ENCODE results near the gene TSSK6.

The TSSK6 gene

GRCh38 chr19:19514215-19514657 lies 1.1 kb downstream of the TSSK6 start:
- Histone ChIP-seq H3K27me3 (no peaks in the 10 kb centered on the region), H3K9me3 (replicated peaks in 1 of 11) (no peaks in the 10 kb centered on the region), H3K4me2 (no peak overlapping the region), H3K36me3 (peaks cover 3 to 39% (median 15%) of the 10 kb centered on the region in 11 experiments; a peak in 20 of 22 replicates), H3K4me3 (no peak overlapping the region), H3K27ac (no peak overlapping the region), H4K20me1 (peaks cover 3 to 31% (median 11%) of the 10 kb centered on the region in 11 experiments; a peak in 16 of 22 replicates), H3K4me1 (peaks cover 25 to 35% (median 28%) of the 10 kb centered on the region in 10 experiments), H3K9ac (no peak overlapping the region)
- TF ChIP-seq Cebpa-rat (IDR thresholded peaks at IDR 0.05) = no peak

GRCh38 chr19:19513682-19514081 lies 1.7 kb downstream of the TSSK6 start:
- Histone ChIP-seq H4K20me1 (peaks cover 0 to 31% (median 5%) of the 10 kb centered on the region in 11 experiments; a peak in 10 of 22 replicates), H3K27ac (no peak overlapping the region), H3K27me3 (no peaks in the 10 kb centered on the region), H3K9ac (no peak overlapping the region), H3K4me1 (peaks cover 23 to 36% (median 28%) of the 10 kb centered on the region in 10 experiments), H3K36me3 (peaks cover 2 to 39% (median 11%) of the 10 kb centered on the region in 11 experiments; a peak in 16 of 22 replicates), H3K4me3 (no peak overlapping the region), H3K9me3 (replicated peaks in 1 of 11) (no peaks in the 10 kb centered on the region), H3K4me2 (no peak overlapping the region)
- no peak for TF ChIP-seq Cebpa-rat (IDR thresholded peaks at IDR 0.05)

- no peak overlapping the region for H3K4me2 ChIP-seq
- no peaks in the 10 kb centered on the region for H3K9me3 ChIP-seq (replicated peaks in 1 of 11)
- H3K9ac ChIP-seq = no peak overlapping the region
- no peaks in the 10 kb centered on the region for H3K27me3 ChIP-seq
- no peak for TF ChIP-seq Cebpa-rat (IDR thresholded peaks at IDR 0.05)
- H3K4me3 ChIP-seq = no peak overlapping the region
- peaks cover 3 to 20% (median 9%) of the 10 kb centered on the region in 10 experiments for H3K4me1 ChIP-seq
- peaks cover 29 to 60% (median 37%) of the 10 kb centered on the region in 11 experiments for H3K36me3 ChIP-seq
- peaks cover 0 to 59% (median 25%) of the 10 kb centered on the region in 11 experiments; a peak in 15 of 22 replicates for H4K20me1 ChIP-seq
- H3K27ac ChIP-seq = no peak overlapping the region
Observed at GRCh38 chr19:19510432-19510831, 4.9 kb downstream of the TSSK6 start.

GRCh38 chr19:19508217-19508616 lies 7.1 kb downstream of the TSSK6 start:
- Histone ChIP-seq H3K36me3 (peaks cover 51 to 67% (median 57%) of the 10 kb centered on the region in 11 experiments), H3K27ac (no peak overlapping the region), H3K9ac (no peak overlapping the region), H3K4me1 (peaks cover 0 to 17% (median 4%) of the 10 kb centered on the region in 10 experiments; a peak in 6 of 20 replicates), H3K4me2 (no peak overlapping the region), H3K9me3 (replicated peaks in 1 of 11) (no peaks in the 10 kb centered on the region), H3K27me3 (no peaks in the 10 kb centered on the region), H4K20me1 (peaks cover 0 to 81% (median 47%) of the 10 kb centered on the region in 11 experiments; a peak in 19 of 22 replicates), H3K4me3 (no peak overlapping the region)
- no peak for TF ChIP-seq Cebpa-rat (IDR thresholded peaks at IDR 0.05)

GRCh38 chr19:19507354-19507753 lies 8.0 kb downstream of the TSSK6 start:
- Histone ChIP-seq H4K20me1 (peaks cover 0 to 90% (median 56%) of the 10 kb centered on the region in 11 experiments; a peak in 21 of 22 replicates), H3K27me3 (no peaks in the 10 kb centered on the region), H3K9ac (no peak overlapping the region), H3K9me3 (replicated peaks in 1 of 11) (no peaks in the 10 kb centered on the region), H3K4me3 (no peak overlapping the region), H3K4me1 (peaks cover 0 to 17% (median 4%) of the 10 kb centered on the region in 10 experiments; a peak in 6 of 20 replicates), H3K36me3 (peaks cover 60 to 76% (median 65%) of the 10 kb centered on the region in 11 experiments), H3K4me2 (no peak overlapping the region), H3K27ac (no peak overlapping the region)
- no peak for TF ChIP-seq Cebpa-rat (IDR thresholded peaks at IDR 0.05)

- TF ChIP-seq Cebpa-rat (IDR thresholded peaks at IDR 0.05) = no peak
- Histone ChIP-seq H3K4me2 (no peak overlapping the region), H3K27ac (no peak overlapping the region), H3K9me3 (replicated peaks in 1 of 11) (no peaks in the 10 kb centered on the region), H3K4me3 (no peak overlapping the region), H3K4me1 (peaks cover 0 to 17% (median 4%) of the 10 kb centered on the region in 10 experiments; a peak in 6 of 20 replicates), H3K36me3 (peaks cover 68 to 84% (median 73%) of the 10 kb centered on the region in 11 experiments), H3K27me3 (no peaks in the 10 kb centered on the region), H3K9ac (no peak overlapping the region), H4K20me1 (peaks cover 0 to 95% (median 64%) of the 10 kb centered on the region in 11 experiments; a peak in 21 of 22 replicates)
Observed at GRCh38 chr19:19506592-19506991, 8.8 kb downstream of the TSSK6 start.

GRCh38 chr19:19505669-19506326 lies 9.6 kb downstream of the TSSK6 start:
- Histone ChIP-seq H3K36me3 (peaks cover 76 to 92% (median 81%) of the 10 kb centered on the region in 11 experiments), H3K27me3 (no peaks in the 10 kb centered on the region), H3K9me3 (replicated peaks in 1 of 11) (no peaks in the 10 kb centered on the region), H4K20me1 (peaks cover under 1 to 95% (median 72%) of the 10 kb centered on the region in 11 experiments; a peak in 21 of 22 replicates), H3K27ac (no peak overlapping the region), H3K4me1 (peaks cover 0 to 17% (median 4%) of the 10 kb centered on the region in 10 experiments; a peak in 6 of 20 replicates), H3K4me3 (no peak overlapping the region), H3K4me2 (no peak overlapping the region), H3K9ac (no peak overlapping the region)
- no peak for TF ChIP-seq Cebpa-rat (IDR thresholded peaks at IDR 0.05)

GRCh38 chr19:19504754-19505668 lies 10.3 kb downstream of the TSSK6 start:
- Histone ChIP-seq H3K4me2 (no peak overlapping the region), H3K4me1 (peaks cover 0 to 17% (median 4%) of the 10 kb centered on the region in 10 experiments; a peak in 6 of 20 replicates), H3K36me3 (peaks cover 83 to 99% (median 89%) of the 10 kb centered on the region in 11 experiments), H3K9me3 (replicated peaks in 1 of 11) (no peaks in the 10 kb centered on the region), H3K9ac (no peak overlapping the region), H3K27me3 (no peaks in the 10 kb centered on the region), H3K4me3 (no peak overlapping the region), H4K20me1 (peaks cover 9 to 95% (median 79%) of the 10 kb centered on the region in 11 experiments; a peak in 21 of 22 replicates), H3K27ac (no peak overlapping the region)
- no peak for TF ChIP-seq Cebpa-rat (IDR thresholded peaks at IDR 0.05)

All from BLaER1 treated with 17β-estradiol and CSF1 and Interleukin-3, amounts not matched to agents 10 nM and 100 nM (cell line).